Measurements from ENCODE around the gene PDCD11. TPM values are rescaled to one million over a fixed set of nuclear protein-coding genes. Genes with fewer than 3 reads are reported as not detected.

The PDCD11 gene
- total RNA-seq, 2 donors from 2014 or later: 62.3 to 65.8 TPM

GRCh38 chr10:103433858-103434257 is 37.4 kb downstream of the PDCD11 start:
- peaks cover 73% of the 10 kb centered on the region for H3K36me3 Mint-ChIP-seq (ENCODE audit: low read depth)
- no peaks in the 10 kb centered on the region for H3K27me3 Mint-ChIP-seq (ENCODE audit: insufficient read depth)
- Histone ChIP-seq H3K9ac (ENCODE audit: extremely low read depth, low read length, poor library complexity, severe bottlenecking) (no peak overlapping the region), H3K27ac (ENCODE audit: low read depth, low read length) (no peak overlapping the region), H3K27me3 (ENCODE audit: control insufficient read depth, insufficient read depth, low read length, poor library complexity, severe bottlenecking) (no peaks in the 10 kb centered on the region), H3K4me3 (ENCODE audit: low read length) (no peak overlapping the region), H3K4me1 (ENCODE audit: control insufficient read depth, insufficient read depth, low read length) (no peaks in the 10 kb centered on the region), H3K36me3 (ENCODE audit: control insufficient read depth, insufficient read depth, low read length) (peaks cover 87% of the 10 kb centered on the region), H3K9me3 (ENCODE audit: control insufficient read depth, low read length) (no peaks in the 10 kb centered on the region)
- no peak for TF ChIP-seq CTCF (conservative IDR thresholded peaks at IDR 0.05)
- no peaks in the 10 kb centered on the region for H3K4me1 Mint-ChIP-seq
- H3K4me3 Mint-ChIP-seq: no peak overlapping the region
- H3K9me3 Mint-ChIP-seq: no peaks in the 10 kb centered on the region
- no peak overlapping the region for H3K27ac Mint-ChIP-seq
- WGBS, 2 experiments (ENCODE audit: insufficient coverage in 1 of 2, insufficient read length in 1 of 2): 88 to 100% methylated on average over 1 to 2 of the region's 2 CpGs
- DNase-seq: no peak

- H3K36me3 ChIP-seq (ENCODE audit: control insufficient read depth, insufficient read depth, low read length): peaks cover 86% of the 10 kb centered on the region
- H3K36me3 Mint-ChIP-seq (ENCODE audit: low read depth): peaks cover 83% of the 10 kb centered on the region
Measured at GRCh38 chr10:103439776-103440175, 43.4 kb downstream of the PDCD11 start.

DNA sequence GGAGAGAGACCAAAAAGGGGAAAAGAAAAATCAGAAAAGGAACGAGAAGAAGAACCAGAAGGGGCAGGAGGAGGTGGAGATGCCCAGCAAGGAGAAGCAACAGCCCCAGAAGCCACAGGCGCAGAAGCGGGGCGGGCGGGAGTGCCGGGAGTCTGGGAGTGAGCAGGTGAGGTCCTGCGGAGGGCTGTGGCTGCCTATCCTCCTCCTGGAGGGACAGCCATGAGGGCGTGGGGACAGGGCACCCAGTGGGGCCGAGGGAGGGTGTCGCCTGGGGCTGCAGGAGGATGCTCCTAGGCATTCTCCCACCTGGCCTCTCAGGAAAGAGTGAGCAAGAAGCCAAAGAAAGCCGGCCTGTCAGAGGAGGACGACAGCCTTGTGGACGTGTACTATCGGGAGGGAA is 44.0 kb downstream of the PDCD11 start:
- Histone ChIP-seq H3K27ac (ENCODE audit: low read depth, low read length) (no peak overlapping the region), H3K27me3 (ENCODE audit: control insufficient read depth, insufficient read depth, low read length, poor library complexity, severe bottlenecking) (no peaks in the 10 kb centered on the region), H3K4me3 (ENCODE audit: low read length) (no peak overlapping the region), H3K9me3 (ENCODE audit: control insufficient read depth, low read length) (no peaks in the 10 kb centered on the region), H3K9ac (ENCODE audit: extremely low read depth, low read length, poor library complexity, severe bottlenecking) (no peak overlapping the region), H3K4me1 (ENCODE audit: control insufficient read depth, insufficient read depth, low read length) (no peaks in the 10 kb centered on the region), H3K36me3 (ENCODE audit: control insufficient read depth, insufficient read depth, low read length) (peaks cover 90% of the 10 kb centered on the region)
- DNase-seq: no peak
- Mint-ChIP-seq H3K4me1 (no peaks in the 10 kb centered on the region), H3K27ac (no peak overlapping the region), H3K36me3 (ENCODE audit: low read depth) (peaks cover 86% of the 10 kb centered on the region), H3K27me3 (ENCODE audit: insufficient read depth) (no peaks in the 10 kb centered on the region), H3K9me3 (no peaks in the 10 kb centered on the region), H3K4me3 (no peak overlapping the region)
- WGBS, 2 experiments (ENCODE audit: insufficient coverage in 1 of 2, insufficient read length in 1 of 2): 87 to 98% methylated on average over 11 to 14 of the region's 14 CpGs
- no peak for TF ChIP-seq CTCF (conservative IDR thresholded peaks at IDR 0.05)

More at GRCh38 chr10:103439776-103440175, 43.4 kb downstream of the PDCD11 start:
- H3K4me3 ChIP-seq (ENCODE audit: low read length): no peak overlapping the region
- DNase-seq: no peak
- no peaks in the 10 kb centered on the region for H3K27me3 ChIP-seq (ENCODE audit: control insufficient read depth, insufficient read depth, low read length, poor library complexity, severe bottlenecking)
- H3K4me1 Mint-ChIP-seq: no peaks in the 10 kb centered on the region
- no peak overlapping the region for H3K9ac ChIP-seq (ENCODE audit: extremely low read depth, low read length, poor library complexity, severe bottlenecking)
- H3K4me1 ChIP-seq (ENCODE audit: control insufficient read depth, insufficient read depth, low read length): no peaks in the 10 kb centered on the region
- H3K9me3 Mint-ChIP-seq: no peaks in the 10 kb centered on the region
- H3K4me3 Mint-ChIP-seq: no peak overlapping the region
- no peaks in the 10 kb centered on the region for H3K27me3 Mint-ChIP-seq (ENCODE audit: insufficient read depth)
- no peaks in the 10 kb centered on the region for H3K9me3 ChIP-seq (ENCODE audit: control insufficient read depth, low read length)
- no peak overlapping the region for H3K27ac ChIP-seq (ENCODE audit: low read depth, low read length)
- H3K27ac Mint-ChIP-seq: no peak overlapping the region
- 95% methylated on average over 4 of the region's 4 CpGs; no CpG with 5 or more reads in 1 of the 2 experiments for WGBS, 2 experiments (ENCODE audit: insufficient coverage in 1 of 2, insufficient read length in 1 of 2)
- TF ChIP-seq CTCF (conservative IDR thresholded peaks at IDR 0.05): no peak

All from endodermal cell (in vitro differentiated cells).